GM18499 (cell line): Measurements from ENCODE around the gene ATE1.
"Not testable (repeated sequence)": the region's sequence is repeated elsewhere in the genome, so short reads cannot be mapped to it uniquely, and the experiment has no call there.

Experiments
- ATAC-seq: cut with Tn5 transposase; IDR thresholded peaks from one replicate; pipeline ENCODE4 v1.9.1; 2021; ENCODE audit warnings: moderate number of reproducible peaks; ENCODE audit not compliant: insufficient read depth, unreplicated experiment

The ATE1 gene

DNA sequence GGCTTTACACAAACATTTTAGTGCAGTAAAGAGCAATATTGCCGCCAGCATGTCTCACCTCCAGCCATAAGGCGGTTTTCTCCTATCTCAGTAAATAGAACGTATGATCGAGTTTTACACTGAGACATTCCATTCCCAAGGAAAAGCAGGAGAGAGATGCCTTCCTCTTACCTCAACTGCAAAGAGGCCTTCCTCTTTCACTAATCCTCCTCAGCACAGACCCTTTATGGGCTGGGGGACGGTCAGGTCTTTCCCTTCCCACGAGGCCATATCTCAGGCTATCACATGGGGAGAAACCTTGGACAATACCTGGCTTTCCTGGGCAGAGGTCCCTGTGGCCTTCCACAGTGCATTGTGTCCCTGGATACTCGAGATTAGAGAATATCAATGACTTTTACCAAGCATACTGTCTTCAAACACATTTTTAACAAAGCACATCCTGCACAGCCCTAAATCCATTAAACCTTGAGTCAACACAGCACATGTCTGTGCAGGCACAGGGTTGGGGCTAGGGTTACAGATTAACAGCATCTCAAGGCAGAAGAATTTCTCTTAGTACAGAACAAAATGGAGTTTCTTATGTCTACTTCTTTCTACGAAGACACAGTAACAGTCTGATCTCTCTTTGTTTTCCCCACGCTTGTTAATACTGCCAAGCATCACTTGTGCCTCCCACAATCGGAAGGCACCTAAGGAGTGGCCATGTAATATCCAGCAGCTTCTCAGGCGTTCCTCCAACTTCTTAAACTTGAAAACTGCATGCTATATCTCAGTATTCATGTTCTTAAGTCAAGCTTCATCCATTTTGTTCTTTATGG, 2.6 kb upstream of the ATE1 start:
- ATAC-seq = not testable (repeated sequence)

DNA sequence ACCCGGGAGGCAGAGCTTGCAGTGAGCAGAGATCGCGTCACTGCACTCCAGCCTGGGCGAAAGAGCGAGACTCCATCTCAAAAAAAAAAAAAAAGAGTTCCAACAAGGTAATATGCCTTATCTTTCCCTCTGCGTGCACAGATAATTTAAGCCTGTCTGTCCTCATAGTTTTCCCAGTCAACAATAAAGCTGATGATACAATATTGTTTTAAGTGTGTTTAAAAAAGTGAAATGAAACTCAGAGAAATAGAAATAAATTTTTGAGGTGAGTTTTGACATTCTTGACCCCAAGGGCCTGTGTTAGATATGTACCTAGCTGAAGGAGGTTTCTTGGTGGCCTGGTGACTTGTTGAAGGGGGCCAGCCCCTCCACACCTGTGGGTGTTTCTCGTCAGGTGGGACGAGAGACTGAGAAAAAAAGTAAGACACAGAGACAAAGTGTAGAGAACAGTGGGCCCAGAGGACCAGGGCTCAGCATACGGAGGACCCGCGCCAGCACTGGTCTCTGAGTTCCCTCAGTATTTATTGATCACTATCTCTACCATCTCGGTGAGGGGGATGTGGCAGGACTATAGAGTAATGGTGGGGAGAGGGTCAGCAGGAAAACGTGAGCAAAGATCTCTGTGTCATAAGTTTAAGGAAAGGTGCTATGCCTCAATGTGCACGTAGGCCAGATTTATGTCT, 1.9 kb upstream of the ATE1 start:
- not testable (repeated sequence) for ATAC-seq

DNA sequence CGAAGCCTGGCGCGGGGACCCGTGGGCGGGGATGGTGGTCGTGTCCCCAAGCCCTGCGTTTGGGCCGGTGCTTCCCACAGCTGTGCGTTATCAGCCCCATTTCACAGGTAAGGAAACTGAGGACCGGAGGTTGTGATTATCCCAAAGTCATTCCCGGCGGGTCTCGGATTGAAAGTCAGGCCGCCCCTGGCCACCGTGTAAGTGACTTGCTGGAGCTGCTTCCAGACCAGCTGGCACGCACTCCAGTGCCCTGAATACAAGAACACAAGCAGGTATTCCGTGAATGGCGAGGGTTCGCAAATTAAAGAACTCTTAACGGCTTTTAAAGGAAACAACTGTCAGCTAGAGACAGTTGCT, 675 bp upstream of the ATE1 start:
- peak; percentile 3 for ATAC-seq

DNA sequence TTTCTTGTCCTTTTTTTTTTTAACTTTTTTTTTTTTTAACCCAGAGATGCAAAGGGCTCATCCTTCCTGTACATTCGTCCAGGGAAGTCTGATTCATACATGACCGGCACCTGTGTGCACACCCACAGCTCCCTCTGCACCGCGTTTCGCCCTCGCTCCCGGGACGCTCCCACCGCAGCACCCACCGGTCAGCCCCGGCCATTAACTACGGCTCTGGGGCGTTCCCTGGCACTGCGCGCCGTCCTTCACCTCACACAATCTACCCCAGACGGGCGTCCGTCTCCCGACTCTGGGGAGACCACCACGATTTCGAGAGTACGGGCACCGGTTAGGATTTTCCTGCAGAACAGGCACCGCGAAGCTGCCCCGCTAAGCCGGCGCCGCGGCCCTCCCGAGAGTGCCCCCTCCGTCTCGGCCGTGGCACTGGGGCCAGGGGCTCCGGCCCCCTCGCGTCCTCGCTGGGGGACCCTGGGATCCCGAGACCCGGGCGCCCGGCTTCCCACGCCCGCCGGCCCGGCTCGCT, 452 bp downstream of the ATE1 start:
- ATAC-seq = peak; percentile 22

DNA sequence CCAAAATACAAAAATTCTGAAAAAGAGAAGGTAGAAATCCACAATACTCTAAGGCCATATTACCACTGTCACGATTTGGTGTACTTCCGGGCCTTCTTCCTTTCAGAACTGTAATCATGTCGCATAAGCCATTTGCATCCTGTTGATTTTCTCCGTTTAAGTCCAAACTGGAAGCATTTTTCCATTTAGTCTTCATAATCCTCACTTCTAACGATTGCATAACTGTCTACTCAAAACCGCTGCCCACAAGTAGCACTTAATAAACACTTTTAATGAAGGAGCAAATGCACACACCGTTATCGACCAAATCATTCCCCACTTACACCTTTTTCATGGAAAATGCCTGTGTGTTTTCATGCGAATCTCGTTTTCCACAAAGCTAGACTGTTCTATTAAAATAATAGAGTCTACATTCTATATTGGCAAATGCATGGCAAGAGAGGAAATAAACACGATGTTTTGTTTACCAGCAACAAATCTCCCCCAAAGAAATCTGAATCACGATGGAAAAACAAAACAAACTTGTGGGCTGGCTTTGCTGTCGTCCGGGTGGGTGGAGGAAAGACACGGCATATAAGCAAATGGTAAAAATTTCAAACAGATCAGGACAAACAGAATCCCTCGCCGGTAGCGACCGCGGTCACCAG, 1.0 kb downstream of the ATE1 start:
- ATAC-seq = peak; percentile 13

DNA sequence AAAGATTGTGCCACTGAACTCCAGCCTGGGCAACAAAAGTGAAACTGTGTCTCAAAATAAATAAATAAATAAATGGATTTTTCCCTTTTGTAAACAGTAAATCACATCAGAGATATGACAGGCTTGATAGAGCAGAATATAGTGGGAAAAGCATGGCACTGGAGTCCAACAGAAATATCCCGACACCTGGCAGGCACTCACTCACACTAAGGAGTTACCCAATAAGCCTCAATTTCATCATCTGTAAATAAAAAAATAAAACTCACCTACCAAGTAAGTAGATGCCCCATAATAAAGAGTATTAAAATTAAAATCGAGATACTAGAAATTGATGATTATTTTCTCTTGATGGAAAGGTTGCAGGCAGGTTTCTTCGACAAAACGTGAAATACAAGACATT, 1.7 kb downstream of the ATE1 start:
- ATAC-seq = no peak

DNA sequence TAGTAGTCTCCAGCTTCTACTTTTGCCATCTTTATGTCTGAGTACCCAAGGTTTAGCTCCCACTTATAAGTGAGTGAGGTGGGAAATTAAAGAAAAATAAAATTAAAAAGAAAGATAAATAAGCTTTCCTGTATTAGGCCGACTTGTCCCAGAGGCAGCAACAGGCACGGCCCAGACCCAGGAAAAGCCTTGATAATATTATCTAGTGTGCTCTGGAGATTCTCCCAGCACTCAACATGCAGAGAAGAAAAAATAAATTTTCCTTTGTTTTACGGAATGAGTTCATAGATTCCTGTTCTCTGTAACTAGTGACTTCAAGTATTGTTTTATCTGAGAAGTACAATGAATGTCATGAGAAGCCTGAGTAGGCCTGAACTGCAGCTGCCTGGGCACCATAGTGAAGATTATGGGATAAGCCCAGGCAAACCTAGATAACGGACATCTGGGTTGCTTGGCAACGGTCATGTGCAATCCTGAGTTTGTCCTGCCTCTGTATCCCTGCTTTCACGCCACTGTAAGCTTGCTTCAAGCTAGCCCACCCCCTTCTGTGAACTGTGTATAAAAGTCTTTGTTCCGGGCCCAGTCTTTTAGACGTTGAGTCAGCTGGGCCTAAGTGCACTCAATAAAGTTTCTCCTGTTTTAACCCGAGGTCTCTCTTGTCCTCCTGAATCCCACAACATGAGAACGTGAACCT, 6.4 kb downstream of the ATE1 start:
- ATAC-seq = no peak

DNA sequence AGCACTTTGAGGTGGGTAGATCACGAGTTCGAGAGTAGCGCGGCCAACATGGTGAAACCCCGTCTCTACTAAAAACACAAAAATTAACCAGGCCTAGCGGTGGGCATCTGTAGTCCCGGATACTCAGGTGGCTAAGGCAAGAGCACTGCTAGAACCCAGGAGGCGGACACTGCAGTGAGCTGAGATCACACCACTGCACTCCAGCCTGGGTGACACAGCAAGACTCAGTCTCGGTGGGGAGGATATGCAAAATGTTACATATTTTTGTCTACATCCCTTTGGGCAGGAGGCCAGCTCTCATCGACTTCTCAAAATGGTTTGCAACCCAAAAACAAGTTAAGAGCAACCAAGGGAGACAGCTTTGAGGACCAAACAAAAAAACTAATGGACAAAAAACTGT, 8.2 kb downstream of the ATE1 start:
- no peak for ATAC-seq

DNA sequence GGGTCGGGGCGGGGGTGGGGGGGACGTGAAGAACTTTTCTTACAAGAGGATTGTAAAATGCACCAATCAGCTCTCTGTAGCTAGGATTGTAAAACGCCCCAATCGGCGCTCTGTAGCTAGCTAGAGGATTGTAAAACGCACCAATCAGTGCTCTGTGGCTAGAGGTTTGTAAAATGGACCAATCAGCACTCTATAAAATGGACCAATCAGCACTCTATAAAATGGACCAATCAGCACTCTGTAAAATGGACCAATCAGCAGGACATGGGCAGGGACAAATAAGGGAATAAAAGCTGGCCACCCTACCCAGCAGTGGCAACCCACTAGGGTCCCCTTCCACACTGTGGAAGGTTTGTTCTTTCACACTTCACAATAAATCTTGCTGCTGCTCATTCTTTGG, 9.0 kb downstream of the ATE1 start:
- ATAC-seq = not testable (repeated sequence)

DNA sequence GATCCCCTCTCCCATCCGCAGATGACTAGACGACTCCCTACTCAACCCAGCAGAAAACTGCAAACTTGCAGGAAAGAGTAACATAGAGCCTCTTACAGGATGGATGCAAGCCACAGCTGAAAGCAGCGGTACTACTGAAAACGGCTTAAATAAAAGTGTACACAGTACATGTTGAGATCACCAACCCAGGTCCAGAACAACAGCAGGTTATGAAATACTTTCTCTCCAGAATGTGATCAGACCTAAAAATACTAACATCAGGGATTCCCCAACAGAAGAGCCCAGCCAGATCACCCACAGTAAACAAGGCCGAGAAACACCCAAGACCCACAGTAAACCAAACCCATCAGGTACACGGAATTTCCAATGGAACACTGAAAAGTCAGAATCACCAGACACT, 13.2 kb downstream of the ATE1 start:
- no peak for ATAC-seq

DNA sequence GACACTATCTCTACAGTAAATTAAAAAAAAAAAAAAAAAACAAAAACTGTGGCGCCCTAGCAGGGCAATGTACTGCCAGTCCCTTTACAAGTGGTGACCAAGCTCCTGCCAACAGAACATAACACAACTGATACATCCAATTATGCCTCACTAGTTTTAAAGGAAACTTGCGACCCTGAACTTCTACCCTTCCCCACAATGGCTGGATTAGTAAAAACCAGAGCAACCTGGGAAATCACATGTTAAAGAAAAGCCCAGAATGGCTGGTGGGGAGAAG, 16.5 kb downstream of the ATE1 start:
- ATAC-seq = no peak

DNA sequence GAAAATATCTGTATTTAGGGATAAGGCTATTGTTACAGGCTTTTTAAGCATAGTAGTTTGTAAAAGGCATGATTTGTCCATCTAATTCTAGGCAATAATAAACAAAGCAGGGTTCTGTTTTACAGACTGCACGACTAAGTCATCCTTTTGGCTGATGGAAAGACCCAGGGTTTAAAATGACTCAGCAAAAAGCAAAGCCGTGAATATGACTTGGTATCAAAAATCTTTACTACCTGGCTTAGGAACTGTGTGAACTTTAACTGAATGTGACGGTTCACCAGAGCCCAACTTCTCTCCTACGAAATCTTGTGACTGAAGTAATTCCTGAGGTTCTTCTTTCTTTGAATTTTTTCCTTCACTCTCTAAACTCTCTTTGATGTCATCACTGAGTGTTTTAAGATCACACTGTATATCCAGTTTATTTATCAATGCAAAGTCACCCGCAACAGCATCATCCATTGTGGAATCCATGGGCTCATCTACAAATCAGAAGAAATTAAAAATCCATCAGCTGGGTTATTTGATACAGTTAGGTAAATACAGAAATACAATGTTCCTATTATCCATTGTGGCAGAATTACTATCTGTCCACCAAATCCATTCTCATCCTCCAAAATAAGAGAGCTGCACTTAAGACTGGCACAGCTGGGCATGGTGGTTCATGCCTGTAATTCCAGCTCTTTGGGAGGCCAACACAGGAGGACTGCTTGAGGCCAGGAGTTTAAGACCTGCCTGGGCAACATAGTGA, 17.0 kb downstream of the ATE1 start:
- ATAC-seq = no peak

DNA sequence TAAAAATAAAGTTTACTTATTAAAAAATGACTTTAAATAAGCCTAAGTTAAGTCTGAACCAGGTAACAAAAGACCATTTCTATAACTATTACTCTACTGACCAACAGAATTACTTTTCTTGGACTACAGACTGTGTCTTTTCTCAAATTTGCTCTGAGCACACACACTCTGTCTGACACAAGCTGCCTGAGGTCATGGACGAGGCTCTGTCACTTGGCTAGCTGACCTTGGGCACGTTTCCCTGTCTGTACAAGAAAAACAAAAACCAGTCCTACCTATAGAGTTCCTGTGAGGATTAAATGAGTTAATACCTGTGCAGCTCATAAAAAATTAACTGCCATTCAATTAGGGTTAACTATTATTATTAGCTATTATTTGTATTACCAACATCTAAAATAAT, 22.9 kb downstream of the ATE1 start:
- no peak for ATAC-seq

DNA sequence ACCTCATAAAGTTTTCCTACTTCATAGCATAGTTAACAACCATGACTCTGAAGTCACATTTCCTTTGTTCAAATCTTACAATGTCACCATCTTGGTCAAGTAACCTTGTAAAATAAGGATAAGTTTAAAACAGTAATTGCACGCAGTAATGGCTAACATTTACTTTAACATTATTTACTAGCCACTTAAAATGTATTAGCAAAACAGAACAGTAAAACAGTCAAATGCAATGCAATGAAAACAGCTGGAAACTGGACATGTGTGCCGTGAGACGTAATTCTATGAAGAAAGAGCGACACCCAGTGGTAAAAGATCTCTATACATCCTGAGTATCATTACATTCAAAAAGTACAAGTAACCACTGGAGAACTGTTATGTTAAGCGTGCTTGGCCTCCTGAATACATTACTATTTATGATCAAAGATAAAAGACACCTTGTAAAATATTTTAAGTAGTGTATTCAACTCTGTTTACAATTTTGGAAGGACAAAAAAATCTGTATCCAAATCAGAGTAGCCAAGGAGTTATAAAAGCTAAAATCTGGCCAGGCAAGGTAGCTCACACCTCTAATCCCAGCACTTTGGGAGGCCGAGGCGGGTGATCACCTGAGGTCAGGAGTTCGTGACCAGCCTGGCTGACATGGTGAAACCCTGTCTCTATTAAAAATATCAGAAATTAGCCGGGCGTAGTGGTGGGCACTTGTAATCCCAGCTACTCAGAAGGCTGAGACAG, 27.2 kb downstream of the ATE1 start:
- ATAC-seq = no peak

DNA sequence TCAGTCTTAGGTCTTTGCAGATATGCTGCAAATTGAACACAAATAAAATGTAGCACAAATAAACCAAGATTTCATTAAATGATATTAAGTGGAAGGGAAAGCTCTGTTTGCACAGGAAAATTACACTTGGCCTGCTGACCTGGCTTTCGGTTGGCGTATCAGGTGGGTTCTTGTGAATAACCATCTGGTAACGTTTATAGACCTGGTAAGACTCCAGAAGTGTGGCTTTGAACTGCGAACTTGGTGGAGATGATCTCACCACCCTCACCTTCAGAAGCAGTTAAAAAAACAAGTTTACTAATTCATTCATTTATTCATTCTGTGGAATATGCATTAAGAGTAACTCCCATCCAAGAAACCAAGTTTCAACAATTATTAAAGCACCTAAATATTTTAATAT, 28.1 kb downstream of the ATE1 start:
- no peak for ATAC-seq

DNA sequence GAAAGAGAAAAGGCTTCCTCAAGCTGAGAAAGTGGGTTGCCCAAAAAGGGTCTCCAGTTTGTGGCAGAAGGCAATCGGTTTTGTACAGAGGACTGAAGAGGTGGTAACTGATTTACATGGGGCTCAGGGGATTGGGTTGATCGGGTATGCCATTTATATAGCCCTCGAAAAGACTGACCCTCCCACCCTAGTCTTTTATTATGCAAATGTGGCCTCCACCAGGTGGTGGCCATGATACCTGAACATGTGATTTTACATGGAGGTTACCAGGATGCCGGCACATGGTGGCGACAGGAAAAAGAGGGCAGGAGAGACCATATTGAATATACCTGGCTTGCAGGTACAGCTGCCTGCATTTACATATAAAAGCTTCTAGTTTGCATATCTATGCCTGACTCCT, 36.7 kb downstream of the ATE1 start:
- ATAC-seq = no peak

DNA sequence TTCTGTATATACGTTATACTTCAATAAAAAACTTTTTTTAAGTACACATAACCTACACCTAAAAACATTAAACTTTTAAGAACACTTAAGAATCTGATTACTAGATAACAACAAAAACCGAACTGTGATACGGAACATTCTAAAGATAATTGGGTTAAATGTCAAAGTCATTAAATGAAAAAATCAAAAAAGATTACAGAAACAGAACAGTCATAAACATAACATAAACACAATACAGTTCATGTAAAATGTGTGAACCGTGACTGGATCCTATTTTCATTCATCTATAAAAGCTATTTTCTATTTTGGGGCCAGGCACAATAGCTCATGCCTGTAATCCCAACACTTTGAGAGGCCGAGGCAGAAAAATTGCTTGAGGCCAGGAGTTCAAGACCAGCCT, 38.6 kb downstream of the ATE1 start:
- no peak for ATAC-seq

DNA sequence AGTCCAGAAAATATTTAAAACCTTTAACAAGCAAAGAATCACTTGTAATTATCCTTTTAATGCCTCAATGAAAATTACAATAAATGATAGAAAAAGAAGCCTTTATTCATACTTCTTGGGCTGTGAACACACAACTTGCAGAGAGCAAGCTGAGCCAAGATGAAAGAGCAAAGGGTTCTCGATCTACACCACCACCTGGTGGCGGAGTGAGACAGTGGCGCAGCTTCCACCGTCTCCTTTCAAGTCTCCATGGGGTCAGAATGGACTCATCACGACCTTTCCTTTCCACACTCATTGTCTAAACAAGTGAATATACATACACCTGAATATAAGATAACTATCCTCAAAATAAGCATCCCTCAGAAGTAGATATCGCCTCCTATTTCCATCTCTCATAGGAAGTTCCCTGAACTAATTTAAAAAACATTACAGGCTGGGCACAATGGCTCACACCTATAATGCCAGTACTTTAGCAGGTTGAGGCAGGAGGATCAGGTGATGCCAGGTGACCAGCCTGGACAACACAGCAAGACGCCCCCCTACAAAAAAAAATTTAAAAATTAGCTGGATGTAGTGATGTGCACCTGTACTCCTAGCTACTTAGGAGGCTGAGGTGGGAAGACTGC, 40.7 kb downstream of the ATE1 start:
- ATAC-seq = no peak

DNA sequence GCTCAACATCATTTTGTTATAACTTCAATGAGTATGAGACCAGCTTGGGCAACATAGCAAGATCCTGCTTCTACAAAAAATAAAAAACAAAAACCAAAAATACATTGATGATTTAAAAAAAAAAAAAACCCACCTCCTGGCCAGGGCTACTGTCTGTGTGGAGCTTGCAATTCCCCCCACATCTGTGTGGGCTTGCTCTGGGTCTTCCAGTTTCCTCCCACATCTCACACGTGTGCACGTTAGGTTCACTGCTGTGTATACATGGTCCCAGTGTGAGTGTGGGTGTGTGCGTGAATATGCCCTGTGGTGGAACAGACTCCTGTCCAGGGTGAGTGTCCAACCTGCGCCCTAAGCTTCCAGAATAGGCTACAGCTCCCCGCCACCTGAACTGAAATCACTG, 41.6 kb downstream of the ATE1 start:
- ATAC-seq = no peak
